Embryonic facial prominence (tissue), 1 donor: ENCODE results near the gene COL6A5.
"Not testable (repeated sequence)": the region's sequence is repeated elsewhere in the genome, so short reads cannot be mapped to it uniquely, and the experiment has no call there.

Experiments used
- DNase-seq: peaks from one replicate; pipeline ENCODE4 v3.0.0-alpha.2; 2016; ENCODE audit errors: extremely low spot score

Gene COL6A5, protein sequence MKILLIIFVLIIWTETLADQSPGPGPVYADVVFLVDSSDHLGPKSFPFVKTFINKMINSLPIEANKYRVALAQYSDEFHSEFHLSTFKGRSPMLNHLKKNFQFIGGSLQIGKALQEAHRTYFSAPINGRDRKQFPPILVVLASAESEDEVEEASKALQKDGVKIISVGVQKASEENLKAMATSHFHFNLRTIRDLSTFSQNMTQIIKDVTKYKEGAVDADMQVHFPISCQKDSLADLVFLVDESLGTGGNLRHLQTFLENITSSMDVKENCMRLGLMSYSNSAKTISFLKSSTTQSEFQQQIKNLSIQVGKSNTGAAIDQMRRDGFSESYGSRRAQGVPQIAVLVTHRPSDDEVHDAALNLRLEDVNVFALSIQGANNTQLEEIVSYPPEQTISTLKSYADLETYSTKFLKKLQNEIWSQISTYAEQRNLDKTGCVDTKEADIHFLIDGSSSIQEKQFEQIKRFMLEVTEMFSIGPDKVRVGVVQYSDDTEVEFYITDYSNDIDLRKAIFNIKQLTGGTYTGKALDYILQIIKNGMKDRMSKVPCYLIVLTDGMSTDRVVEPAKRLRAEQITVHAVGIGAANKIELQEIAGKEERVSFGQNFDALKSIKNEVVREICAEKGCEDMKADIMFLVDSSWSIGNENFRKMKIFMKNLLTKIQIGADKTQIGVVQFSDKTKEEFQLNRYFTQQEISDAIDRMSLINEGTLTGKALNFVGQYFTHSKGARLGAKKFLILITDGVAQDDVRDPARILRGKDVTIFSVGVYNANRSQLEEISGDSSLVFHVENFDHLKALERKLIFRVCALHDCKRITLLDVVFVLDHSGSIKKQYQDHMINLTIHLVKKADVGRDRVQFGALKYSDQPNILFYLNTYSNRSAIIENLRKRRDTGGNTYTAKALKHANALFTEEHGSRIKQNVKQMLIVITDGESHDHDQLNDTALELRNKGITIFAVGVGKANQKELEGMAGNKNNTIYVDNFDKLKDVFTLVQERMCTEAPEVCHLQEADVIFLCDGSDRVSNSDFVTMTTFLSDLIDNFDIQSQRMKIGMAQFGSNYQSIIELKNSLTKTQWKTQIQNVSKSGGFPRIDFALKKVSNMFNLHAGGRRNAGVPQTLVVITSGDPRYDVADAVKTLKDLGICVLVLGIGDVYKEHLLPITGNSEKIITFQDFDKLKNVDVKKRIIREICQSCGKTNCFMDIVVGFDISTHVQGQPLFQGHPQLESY (N-terminal part only)

DNA sequence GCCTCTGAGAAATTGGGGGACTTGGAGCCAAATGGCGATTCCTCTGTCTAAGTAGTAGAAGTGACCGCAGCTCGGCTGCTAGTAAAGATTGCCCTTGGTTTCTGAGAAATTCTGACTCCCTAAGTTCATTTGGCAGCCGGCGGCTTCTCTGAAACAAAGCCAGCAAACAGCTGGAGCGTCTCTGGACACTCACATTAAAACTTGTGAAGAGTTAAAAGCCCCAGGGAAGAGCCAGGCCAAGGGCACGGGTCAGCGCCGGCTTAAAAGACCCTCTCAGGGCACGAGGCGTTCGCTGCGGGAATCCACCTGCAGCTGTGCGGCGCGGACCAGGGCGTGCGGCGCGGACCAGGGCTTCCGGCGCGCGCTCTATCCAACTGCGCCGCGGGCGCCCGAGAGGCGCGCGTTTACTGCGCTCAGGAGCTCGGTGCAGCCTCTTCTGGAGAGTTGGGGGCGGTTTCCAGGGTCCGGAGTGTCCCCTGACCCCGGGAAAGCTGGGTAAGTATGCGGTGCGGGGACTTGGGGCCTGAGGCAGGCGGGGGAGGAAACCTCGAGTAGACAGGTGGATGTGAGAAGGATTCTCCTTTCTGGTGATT lies at the start of gene COL6A5:
TSS of gene COL6A5 (plus strand) at position 186 of the 593 bp plus-strand sequence. CDS start 27,967 bp downstream, outside the sequence.
- no peak for DNase-seq

DNA sequence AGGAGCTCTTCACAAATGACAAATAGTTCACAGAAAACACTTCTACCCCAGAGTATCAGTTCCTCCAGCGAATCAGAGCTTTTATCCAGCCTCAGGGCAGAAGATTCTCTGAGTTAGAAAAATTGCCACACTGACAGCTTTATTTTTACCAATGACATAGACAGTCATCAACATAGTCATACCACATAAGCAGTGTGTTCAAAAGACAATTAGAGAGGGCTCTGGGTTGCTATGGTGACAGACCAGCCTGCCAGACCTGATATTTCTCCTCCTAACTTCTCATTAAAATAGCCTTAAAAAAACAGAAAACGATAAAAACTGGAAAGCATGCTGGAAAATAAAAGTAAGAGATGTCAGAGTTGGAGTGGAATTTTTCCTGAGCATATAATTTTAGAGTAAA lies 45.9 kb upstream of the COL6A5 start:
- no peak for DNase-seq

DNA sequence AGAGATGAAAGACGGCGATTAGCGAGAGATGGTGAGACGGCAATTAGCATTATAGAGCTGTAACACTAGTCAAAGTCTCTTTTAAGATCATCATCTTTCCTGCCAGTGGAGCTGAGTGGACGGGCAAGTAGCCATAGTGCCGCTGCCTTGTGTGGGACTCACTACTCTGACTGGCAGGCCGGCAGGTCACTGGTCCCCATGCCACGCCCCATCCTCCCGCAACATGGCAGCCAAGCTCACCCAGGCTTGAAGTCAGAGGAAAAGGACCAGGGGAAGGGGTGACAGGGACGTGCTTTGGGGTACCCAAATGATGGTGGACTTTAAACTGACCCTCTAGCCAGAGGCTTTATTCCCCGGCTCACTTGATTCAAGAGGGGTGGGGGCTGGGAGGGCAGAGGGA lies 44.6 kb upstream of the COL6A5 start:
- no peak for DNase-seq

DNA sequence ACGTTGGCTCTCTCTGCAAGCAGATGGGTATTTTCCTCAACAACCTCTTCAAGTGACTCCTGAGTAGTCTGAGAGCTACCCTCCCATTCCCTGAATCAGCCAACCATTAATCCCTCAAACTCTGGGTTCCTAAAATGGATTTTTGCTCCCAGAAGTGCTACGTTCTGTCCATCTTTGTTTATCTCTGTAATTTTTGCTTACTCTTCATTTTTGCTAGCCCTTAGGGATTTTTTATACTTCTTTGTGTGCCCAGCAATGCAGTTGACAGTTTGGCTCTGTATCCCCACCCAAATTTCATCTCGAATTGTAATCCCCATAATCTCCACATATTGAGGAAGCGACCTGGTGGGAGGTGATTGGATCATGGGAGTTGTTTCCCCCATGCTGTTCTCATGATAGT lies 35.4 kb upstream of the COL6A5 start:
- DNase-seq, result no peak

DNA sequence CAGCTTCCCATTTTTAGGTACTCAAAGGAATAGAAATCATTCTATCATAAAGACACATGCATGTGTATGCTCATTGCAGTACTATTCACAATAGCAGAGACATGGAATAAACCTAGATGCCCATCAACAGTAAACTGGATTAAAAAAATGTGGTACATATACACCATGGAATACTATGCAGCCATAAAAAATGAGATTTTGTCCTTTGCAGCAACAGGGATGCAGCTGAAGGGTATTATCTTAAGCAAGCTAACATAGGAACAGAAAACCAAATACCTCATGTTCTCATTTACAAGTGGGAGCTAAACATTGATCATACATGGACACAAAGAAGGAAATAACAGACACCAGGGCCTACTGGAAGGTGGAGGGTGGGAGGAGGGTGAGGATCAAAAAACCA lies 33.1 kb upstream of the COL6A5 start:
- no peak for DNase-seq

DNA sequence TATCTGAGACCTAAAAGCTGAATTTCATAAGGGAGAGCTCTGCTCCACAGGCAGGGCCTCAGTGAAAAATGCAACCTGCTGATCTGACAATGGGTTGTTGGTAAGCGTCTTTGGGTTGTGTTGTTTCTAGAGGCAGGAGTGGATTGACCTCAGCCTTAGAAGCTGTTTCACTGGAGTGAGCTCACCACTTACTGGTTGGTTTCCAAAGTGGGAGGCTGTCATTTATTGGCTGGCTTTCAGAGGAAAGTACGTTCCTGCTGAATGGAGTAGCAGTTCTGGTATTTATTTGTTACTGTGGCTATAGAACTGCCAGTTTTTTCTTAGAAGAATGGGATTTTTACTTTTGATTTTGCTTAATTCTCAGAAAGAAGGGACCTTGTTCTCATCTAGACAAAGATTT lies 29.3 kb upstream of the COL6A5 start:
- DNase-seq, result no peak

DNA sequence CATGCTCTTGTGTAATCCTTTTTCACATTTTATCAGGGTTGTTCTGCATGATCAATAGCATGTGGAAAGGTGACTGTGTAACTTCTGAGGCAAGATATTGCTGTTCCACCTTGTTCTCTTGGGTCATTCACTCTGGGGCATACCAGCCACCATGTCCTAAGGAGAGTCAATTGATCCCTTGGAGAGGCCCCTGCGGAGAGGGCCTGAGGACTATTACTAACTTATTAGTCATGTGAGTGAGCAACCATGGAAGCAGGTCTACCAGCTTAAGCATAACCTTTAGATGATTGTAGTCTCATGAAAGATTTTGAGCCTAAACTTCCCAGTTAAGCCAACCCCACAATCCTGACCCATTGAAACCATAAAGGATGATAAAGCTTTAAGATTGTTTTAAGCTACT lies 22.0 kb upstream of the COL6A5 start:
- DNase-seq, result no peak

DNA sequence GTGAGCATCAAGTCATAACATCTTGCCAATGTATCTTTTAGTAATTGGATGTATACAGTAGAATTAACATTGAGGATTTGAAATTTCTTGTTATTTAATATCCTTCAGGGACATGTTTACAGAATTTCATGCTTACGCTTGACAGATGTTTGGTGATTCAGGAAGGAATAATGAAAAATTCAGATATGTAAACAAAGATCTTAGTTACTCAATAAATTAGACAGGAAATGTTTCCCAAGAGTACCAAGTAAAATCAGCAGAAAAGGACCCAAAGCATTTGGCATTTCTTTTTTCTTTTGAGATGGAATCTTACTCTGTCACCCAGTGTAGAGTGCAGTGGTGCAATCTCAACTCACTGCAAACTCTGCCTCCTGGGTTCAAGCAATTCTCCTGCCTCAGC lies 4.7 kb upstream of the COL6A5 start:
- DNase-seq, result no peak

DNA sequence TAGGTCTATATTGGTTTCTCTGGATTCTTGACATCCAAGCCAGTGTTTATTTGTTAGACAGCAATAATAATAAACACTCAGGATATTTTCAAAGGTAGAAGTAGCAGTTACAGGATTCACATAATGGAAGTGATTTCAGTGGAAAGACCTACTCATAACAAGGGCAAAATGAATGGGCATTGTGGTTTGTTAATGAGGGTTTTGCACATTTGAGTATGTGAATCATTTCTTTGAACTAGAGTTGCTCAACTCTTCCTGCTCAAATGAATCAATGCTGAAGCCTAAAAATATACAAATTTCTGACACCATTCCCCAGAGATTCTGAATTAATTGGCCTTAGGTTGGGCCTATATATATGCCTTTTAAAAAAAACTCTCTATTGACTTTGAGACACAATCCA lies 4.1 kb upstream of the COL6A5 start:
- no peak for DNase-seq

DNA sequence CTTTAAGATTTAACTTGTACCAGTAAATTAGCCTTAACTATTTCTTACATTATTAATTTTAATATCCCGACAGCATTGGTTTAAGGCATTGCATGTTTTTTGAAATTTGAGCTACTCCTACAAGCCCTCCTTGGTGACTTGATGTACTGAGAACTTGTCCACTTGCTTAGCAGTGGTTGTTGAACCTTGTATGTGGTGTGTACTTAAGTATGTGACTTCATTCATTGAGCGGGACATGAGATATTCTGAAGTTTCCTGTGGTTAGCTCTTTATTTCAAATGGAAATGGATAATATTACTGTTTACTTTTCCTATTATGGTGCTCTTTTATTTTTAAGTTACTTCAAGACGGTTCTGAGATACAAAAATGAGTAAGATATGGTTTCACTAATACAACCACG lies 3.6 kb upstream of the COL6A5 start:
- no peak for DNase-seq

DNA sequence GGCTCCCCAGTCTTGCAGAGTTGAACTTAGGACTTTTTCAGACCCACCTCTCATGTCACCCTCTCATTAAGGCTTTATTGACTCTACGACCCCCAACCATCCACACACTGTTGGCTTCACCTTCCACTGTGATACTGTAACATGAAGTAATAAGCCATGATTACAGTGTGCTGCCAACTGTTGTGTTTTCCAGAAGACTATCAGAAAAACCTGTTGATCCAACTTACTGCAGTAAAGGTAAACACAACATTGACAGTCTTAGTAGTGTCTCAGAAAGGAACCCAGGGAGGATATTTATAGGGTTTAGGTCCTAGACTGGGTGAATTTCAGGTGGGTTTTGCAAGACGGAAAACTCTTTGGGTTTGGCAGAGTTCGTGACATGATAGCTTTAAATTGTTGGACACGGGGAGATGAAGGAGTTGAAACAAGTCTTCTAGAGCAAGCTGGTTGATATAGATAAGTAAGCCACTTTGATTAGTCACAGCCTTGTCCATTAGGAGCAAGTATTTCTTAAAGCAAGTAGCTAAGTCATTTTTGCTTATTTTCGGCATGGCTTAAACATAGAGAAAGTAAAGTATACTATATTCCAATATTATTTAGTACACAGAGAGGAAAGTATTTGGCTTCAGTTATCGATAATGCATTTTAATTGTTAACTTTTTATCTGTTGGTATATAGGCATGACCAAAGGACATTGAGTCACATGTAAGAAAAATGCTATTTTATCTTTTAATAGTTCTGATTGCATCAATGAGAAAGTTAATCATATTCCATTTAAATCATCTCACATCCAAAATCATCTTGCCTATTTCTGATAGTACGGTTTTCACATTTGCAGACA lies 2.4 kb upstream of the COL6A5 start:
- DNase-seq, result no peak

DNA sequence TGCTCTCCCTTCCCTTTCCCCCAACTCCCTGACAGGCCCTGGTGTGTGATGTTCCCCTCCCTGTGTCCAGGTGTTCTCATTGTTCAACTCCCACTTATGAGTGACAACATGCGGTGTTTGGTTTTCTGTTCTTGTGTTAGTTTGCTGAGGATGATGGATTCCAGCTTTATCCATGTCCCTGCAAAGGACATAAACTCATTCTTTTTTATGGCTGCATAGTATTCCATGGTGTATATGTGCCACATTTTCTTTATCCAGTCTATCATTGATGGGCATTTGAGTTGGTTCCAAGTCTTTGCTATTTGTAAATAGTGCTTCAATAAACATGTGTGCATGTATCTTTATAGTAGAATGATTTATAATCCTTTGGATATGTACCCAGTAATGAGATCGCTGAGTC lies 2.8 kb downstream of the COL6A5 start:
- not testable (repeated sequence) for DNase-seq

DNA sequence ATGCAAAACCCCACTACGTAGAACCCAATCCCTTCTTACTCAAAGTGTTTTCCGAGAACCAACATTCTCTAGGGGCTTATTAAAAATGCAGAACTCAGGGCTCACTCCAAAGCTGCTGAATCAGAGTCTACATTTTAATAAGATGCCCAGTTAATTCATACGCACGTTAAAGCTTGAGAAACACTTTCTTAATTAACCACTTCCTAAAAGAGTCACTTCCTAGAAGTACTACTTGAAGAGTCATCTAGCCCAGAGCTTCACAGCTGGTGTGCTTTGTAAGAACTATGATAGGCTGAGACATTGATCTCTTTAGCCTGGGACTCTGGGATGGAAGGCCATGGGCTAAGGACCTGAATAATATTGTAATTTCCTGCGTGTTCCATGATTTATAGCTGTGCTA lies 9.0 kb downstream of the COL6A5 start:
- DNase-seq, result no peak

DNA sequence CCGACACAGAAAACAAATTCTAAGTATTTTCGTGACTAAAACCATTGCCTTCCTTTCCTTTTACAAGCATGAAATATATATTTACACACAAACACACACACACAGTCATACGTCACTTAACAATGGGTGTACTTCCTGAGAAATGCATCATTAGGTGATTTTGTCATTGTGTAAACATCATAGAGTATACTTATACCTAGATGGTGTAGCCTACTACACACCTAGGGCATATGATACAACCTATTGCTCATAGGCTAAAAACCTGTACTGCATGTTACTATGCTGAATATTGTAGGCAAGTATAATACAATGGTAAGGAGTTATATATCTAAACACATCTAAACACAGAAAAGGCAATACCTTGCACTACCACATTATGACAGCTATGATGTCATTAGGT lies 28.6 kb downstream of the COL6A5 start:
- DNase-seq, result no peak

DNA sequence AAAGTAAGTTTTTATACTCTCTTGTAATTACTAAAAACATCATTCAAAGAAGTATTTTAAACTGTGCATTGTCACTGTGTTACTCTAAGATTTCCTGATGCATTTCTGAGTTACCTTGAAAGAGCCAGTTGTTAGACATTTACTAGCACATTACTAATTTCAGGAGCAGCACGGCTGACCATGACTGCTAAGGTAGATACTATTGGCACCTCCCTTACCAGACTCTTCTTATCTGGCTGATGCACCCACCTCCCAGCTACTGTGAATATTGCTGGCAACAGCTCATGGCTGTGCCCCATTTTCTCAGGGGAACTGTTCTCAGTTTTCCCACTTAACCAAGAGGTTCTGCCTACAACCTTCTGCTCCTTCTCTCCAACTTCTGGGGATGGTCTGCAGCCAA lies 29.4 kb downstream of the COL6A5 start:
- DNase-seq, result no peak

DNA sequence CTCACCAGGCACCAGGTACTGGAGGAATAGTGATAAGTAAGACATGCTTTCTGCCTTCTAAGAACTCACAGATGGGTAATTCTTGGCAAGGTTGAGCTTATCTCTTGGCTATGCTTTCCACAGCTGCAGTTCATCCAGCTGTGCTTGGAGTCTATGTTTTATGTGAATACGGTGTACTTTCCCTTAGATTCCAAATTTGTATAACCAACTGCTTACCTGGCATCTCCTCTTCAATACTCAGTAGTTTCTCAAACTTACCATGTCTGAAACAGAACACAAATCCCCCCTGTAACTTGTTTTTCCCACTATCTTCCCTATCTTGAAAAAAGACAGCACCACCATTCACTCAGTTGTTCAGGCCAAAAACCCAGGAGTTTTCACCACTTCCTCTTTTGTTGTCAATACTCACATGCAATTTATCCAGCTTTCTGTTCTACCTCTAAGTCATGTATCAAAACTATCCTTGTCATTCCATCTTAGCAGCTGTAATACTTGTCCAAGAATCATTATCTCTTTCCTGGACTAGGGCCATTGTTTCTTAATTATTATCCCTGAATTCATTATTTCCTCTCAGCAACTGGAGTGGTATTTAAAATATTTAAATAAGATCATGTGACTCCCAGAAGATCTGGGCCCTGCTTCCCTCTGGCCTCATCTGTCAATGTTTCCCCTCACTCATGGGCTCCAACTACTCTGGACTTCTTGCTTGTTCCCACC lies 32.6 kb downstream of the COL6A5 start:
- no peak for DNase-seq

DNA sequence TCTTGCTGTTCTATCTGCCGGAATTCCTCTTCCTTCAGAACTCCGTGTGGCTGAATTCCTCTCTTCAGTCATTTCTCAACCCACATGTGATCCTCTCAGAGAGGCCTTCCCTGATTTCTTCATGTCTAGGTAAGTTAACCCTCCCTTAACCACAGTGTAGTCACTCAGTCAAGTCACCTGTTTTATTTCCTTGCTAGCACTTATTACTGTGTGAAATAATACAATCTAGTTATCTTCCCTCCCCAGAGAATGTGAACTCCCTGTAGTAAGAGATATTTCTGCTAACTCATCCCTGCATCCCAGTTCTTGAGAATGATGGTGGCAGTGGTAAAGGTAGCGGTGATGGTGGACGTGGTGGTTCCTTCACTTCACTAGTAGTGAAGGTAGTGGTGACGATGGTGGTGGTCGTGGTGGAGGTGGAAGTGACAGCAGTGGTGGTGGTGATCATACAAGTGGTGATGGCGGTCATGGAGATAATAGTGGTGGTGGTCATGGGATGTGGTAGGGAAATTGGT lies 33.3 kb downstream of the COL6A5 start:
- no peak for DNase-seq

DNA sequence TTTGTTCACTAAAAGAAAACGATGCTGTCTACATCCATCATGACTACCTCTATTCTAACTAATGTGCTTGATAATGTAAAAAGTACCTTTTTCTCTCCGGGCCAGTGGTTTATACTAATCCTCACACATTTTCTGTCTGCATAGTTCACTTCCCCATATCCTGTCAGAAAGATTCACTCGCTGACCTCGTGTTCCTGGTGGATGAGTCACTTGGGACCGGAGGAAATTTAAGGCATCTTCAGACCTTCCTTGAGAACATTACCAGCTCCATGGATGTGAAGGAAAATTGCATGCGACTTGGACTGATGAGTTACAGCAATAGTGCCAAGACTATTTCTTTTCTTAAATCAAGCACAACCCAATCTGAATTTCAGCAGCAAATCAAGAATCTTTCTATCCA lies 33.8 kb downstream of the COL6A5 start:
- no peak for DNase-seq

DNA sequence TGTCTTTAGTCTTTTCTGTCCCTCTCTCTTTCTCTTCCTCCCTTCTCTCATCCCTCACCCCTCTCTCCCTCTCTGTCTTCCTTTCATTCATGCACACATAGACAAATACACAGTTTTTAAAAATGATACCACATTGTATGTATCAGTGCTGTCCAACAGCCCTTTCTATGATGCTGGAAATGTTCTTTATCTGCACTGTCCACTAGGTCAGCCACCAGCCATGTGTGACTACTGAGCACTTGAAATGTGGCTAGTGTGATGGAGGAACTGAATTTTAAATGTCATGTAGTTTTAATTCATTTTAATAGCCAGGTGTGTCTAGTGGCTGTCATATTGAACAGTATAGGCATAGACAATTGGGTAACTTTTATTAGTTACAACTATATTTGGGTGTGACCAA lies 34.9 kb downstream of the COL6A5 start:
- no peak for DNase-seq

DNA sequence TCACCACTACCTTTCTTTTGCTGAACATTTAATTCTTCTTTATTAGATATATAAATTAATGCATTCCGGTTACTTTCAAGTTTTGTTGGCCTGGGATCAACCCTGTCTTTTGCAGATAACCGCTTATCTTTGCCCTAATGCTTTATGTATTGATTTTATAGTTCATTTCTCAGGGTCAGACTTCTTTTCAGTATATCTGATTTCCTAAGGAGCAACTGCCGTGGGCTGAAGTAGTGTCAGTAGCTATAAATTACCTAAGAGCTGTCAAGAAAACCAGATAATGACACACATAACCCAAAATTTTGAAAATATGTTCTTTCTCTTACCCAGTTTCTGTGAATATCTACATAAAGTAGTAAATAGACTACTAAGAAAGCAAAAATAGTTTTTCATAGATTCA lies 38.0 kb downstream of the COL6A5 start:
- no peak for DNase-seq
